Stimulated activated CD8-positive, alpha-beta memory T cell treated with anti-CD3 and anti-CD28 coated beads, Interleukin-7, amount 100 ng/mL, for 4 hours (primary cell): ENCODE data around the gene CNOT4.
"Not testable (repeated sequence)": the region's sequence is repeated elsewhere in the genome, so short reads cannot be mapped to it uniquely, and the experiment has no call there.

ENCODE experiments used
- DNase-seq, 2 donors: peaks; one replicate each; pipeline ENCODE4 v3.0.0-alpha.2; 2020; ENCODE audit warnings: low read depth in 2 of 2

The CNOT4 gene

DNA sequence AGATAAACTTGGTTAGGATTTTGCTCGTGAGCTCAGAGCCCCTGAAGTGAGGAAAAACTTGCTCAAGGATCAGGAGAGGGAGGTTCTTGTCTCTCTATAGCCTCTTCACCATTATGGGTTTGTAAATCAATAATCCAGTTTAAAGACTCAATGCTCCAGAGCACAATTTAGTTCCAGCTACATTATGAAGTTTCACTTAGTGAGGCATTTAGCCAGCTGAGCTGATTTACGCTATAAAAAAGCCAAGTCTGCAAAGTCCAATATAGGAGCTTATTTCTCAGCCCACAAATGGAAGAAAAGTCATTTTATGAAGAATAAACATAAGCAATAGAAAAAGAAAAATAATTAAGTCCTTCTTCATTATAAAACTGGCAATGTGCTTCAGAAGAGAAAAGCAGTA lies 145.7 kb downstream of the CNOT4 start:
- DNase-seq = no peak

DNA sequence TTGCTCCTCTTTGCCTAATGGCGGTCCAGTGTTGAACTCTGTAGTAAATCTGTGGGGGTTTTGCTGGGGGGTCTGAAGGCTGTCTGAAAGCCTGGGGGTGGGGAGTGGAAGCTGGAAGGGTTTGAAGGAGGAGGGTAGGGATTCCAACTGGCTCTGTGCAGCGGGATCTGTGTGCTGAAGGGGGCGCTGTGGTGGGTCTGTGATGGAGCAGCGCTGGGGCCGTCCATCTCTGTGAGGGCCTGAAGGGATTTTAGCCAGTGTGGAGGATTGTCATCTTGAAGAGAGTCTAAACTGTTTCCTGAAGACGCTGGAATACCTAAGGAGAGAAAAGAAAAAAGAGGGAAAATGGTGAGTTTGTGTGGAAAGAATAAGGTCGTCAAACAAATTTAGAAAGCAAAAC lies 147.0 kb downstream of the CNOT4 start:
- no peak for DNase-seq

- no peak for DNase-seq
Observed at GRCh38 chr7:135361788-135362187, 148.1 kb downstream of the CNOT4 start.

GRCh38 chr7:135359615-135360014 lies 150.3 kb downstream of the CNOT4 start:
- DNase-seq = no peak

DNA sequence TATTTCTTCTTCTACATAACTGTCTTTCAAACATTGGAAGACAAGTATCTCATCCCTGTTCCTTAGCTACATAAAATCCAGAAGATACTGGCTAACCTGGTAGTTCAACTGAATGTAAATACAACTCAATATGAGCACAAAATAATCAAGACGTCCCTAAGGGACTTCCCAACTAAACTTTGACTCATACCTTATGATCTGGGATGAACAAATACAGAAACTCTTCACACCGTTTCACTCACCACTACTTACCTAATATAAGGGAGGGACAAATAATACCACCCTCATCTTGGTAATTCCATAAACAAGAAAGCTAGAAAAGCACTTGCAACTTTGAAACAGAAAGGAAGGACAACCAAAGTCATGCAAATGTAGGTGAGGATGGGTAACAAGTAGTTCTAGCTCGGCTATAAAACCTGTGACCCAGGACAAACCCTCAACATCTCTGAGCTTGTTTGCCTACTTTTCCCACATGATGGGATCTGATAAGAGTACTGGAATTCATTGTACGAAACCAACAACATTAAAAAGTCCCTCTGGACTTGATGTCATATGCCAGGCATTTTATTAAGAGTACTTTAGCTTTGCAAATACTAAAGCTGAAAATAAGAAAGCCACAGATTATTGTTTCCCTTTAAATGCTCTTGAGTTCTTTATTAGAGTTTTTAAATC lies 154.4 kb downstream of the CNOT4 start:
- no peak for DNase-seq

DNA sequence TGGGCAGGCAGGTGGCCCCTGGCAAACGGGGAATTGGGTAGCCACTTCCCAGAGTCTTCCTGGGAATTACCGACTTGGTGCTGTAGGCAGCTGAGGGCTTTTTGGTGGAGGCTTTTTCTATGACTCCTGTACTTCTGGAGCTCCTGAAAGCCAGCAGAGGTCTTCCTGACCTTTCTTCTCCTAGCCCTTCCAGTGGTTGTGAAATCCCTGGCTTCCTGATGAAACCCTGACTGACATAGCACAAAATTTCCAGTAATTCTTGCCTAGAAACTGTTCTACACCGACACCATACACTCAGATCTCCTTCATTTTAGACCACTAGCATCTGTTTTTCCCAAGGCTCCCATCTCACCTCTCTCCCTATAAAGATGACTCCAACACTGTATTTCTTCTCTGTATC lies 156.1 kb downstream of the CNOT4 start:
- no peak for DNase-seq

DNA sequence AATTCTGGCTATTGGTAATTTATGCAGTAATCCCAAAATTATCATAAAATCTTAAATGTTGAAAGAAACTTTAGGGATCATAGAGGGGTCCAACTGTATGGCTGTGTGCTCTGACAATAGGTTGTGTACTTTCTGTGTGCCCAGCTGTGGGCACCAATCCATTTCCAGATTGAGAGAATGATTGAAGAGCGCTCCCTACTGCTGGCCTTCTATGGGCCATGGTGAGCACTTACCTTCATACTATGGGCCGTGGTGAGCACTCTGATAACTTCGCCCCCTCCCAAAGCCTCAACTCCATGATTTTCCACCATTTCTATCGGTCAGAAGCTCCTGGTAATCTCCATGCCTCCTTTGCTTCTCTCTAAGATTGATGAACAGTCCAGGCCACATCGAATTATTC lies 157.6 kb downstream of the CNOT4 start:
- no peak for DNase-seq

DNA sequence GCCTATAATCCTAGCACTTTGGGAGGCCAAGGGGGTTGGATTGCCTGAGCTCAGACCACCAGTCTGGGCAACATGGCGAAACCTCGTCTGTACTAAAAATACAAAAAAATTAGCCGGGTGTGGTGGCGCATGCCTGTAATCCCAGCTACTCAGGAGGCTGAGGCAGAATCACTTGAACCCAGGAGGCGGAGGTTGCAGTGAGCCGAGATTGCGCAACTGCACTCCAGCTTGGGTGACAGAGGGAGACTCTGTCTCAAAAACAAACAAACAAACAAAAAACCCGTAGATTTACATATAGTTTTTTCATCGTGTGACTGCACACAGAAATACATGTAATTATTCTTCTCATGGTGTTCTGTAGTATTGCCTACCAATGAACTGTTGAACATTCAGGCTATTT lies 158.8 kb downstream of the CNOT4 start:
- DNase-seq = not testable (repeated sequence)

- no peak for DNase-seq
Observed at GRCh38 chr7:135349746-135350145, 160.2 kb downstream of the CNOT4 start.

DNA sequence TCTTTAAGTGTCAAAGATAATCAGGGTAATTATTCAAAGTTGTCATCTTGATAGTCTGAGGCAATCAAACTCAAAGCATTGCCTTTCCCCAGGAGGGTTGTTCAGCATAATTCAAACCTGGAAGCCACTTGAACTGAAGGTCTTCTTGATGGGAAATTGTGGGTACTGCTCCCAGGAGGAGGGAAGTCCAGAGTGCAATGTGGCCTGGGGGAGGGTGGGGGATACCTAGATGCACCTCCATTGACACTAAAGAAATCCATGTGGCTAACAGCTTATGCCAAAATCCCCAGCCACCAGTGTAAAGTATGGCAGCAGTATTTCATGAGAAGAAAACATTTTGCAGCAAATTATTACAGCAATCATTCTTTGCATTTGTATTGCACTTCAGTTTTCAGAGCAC lies 161.4 kb downstream of the CNOT4 start:
- DNase-seq = no peak

- DNase-seq = no peak
Observed at GRCh38 chr7:135343361-135343760, 166.5 kb downstream of the CNOT4 start.

GRCh38 chr7:135342887-135343286 lies 167.0 kb downstream of the CNOT4 start:
- no peak for DNase-seq

DNA sequence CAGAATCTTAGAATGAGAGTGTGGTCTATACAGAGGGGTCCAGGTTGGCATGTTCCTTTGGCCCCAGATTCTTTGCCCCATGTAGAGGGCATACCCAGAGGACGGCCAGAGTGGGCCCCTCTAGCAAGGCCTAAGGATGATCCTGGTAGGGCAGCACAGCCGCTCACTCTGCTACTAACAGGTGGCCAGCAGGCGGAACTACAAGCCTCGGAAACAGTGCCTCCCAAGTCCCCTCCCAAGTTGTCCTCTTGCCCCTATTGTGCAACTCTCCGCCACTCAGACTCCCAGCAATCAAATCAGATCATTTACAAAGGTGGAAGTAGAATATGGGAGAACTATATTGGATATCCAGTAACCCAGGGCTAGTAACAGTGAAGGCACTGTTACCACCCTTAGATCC lies 168.9 kb downstream of the CNOT4 start:
- DNase-seq = no peak

- DNase-seq = no peak
Observed at GRCh38 chr7:135337977-135338550, 171.8 kb downstream of the CNOT4 start.

GRCh38 chr7:135337506-135337905 lies 172.4 kb downstream of the CNOT4 start:
- DNase-seq = no peak

DNA sequence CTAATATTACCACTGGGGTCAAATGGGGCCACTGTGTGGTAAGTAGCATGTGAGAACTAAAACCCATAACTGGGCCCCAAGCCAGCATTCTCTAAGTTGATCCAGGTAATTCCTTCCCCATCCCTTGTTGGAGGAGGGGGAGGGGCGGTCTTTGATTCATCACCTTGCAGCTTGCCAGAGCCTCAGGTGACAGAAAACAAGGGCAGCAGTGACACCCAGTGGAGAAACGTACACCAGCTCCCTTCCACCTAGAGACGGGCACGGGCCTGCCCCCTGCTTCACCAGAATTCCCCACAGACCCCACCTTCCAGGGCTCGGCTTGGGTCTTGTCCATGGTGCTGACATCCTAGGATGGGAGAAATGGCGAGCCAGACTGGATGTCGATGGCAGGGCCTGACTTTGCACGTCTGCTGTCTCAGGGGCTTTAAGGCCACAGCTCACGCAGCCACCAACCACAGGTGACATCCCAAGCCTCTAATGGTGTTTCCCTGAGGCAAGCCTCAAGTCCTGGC lies 174.2 kb downstream of the CNOT4 start:
- DNase-seq = peak in 1 of 2 donors; percentile 4

GRCh38 chr7:135334830-135335543 lies 174.9 kb downstream of the CNOT4 start:
- no peak for DNase-seq

DNA sequence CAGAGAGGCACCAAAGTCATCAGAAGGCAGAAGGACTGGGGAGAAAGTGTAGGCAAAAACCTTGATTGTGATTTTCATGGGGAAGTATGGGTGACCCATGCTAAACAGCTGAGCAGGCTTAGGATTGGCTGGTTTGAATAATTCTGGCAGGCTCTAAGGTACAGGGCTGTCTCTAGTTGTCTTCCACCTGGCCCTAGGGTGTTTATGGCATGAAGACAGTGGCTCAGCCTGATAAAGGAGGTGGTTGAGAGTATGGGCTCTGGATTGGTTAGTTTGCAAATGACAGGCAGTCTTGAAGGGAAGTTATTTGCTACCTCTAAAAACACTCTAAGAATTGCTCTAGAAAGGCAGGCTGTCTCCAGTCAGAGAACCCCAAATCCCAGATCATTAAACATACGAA lies 176.0 kb downstream of the CNOT4 start:
- no peak for DNase-seq

GRCh38 chr7:135333200-135333599 lies 176.7 kb downstream of the CNOT4 start:
- DNase-seq = no peak

DNA sequence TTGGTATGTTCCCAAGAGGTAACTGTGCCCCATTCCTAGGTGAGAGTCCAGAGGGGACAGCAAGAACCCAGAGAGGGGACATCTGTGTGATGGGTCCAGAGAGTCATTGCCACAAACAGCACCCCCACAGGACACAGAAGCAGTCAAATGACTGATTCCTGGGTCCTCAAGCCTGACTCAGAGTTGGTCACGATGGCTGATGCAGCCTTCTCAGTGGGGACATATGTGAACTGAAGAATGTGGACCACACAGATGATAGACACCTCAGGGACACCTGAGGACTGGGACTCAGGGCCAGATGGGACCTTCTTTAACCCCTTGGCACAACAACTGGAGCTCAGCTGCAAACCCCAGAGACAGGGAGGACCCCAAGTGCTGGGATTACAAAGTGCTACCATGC lies 179.8 kb downstream of the CNOT4 start:
- DNase-seq = no peak

GRCh38 chr7:135328526-135328925 lies 181.4 kb downstream of the CNOT4 start:
- no peak for DNase-seq

GRCh38 chr7:135328053-135328452 lies 181.8 kb downstream of the CNOT4 start:
- no peak for DNase-seq

- no peak for DNase-seq
Observed at GRCh38 chr7:135327458-135327857, 182.4 kb downstream of the CNOT4 start.
